Measurements from ENCODE around the gene DENND2D. TPM values are rescaled to one million over a fixed set of nuclear protein-coding genes. Genes with fewer than 3 reads are reported as not detected.

DENND2D gene
- total and polyA plus RNA-seq, 9 of the 15 experiments (the other 6 are each of a cell fraction or from before 2014, with no cell fraction given), result 0.08 to 0.44 (median 0.13) TPM; not detected in 6

- Histone ChIP-seq H3K27me3 (ENCODE audit: control insufficient read depth in 2 of 2, insufficient read depth in 2 of 2, low read length in 2 of 2) (no peaks in the 10 kb centered on the region), H3K4me1 (replicated peaks in 1 of 2; ENCODE audit: control insufficient read depth in 2 of 2, insufficient read depth in 2 of 2, low read length in 2 of 2) (no peaks in the 10 kb centered on the region), H4K20me1 (replicated peaks; ENCODE audit: control insufficient read depth, insufficient read depth, low read length) (peaks cover 6% of the 10 kb centered on the region; the same call in 1 of the 2 replicates), H2AFZ (ENCODE audit: low read depth, low read length) (no peak overlapping the region), H3K79me2 (ENCODE audit: control insufficient read depth, insufficient read depth, low read length) (peaks cover 85% of the 10 kb centered on the region), H3K4me3 (no peak overlapping the region), H3K9ac (ENCODE audit: insufficient read depth in 1 of 2, low read depth in 2 of 2, low read length in 2 of 2) (no peak overlapping the region), H3K9me3 (replicated peaks; ENCODE audit: control insufficient read depth, insufficient read depth, low read depth, low read length) (no peaks in the 10 kb centered on the region), H3K9me1 (ENCODE audit: control insufficient read depth, insufficient read depth, low read length) (no peaks in the 10 kb centered on the region), H3K36me3 (ENCODE audit: control insufficient read depth, insufficient read depth, low read length) (peaks cover 78% of the 10 kb centered on the region), H3K4me2 (ENCODE audit: insufficient read depth, low read length) (no peak overlapping the region), H3K27ac (ENCODE audit: extremely low read depth, low read depth, low read length) (no peak overlapping the region)
- no TSS peak for BruUV-seq (replicated peaks)
- TF ChIP-seq EP400 (IDR thresholded peaks at IDR 0.05) (no peak), ZNF445 (CRISPR knock-in tag; IDR thresholded peaks at IDR 0.05; ENCODE audit: low read depth) (no peak), TCF7L2 (IDR thresholded peaks at IDR 0.05; ENCODE audit: low read depth, low read length) (no peak), ZNF324 (CRISPR knock-in tag; IDR thresholded peaks at IDR 0.05) (0 out of 2 replicates have a peak, but pooled peaks have one; percentile 19), HNRNPH1 (optimal IDR thresholded peaks at IDR 0.05; ENCODE audit: low read depth, low read length) (no peak), SPI1 (IDR thresholded peaks at IDR 0.05; ENCODE audit: borderline replicate concordance, low read depth, low read length) (peak; percentile 81), NFRKB (IDR thresholded peaks at IDR 0.05; ENCODE audit: low read depth) (no peak), CREB1 (IDR thresholded peaks at IDR 0.05) (no peak), CREB1 (CRISPR knock-in tag; IDR thresholded peaks at IDR 0.05) (no peak), POLR2A (conservative IDR thresholded peaks at IDR 0.05) (no peak), SIN3B (IDR thresholded peaks at IDR 0.05; ENCODE audit: low read depth) (no peak)
- TF ChIP-seq, protein P1, sequence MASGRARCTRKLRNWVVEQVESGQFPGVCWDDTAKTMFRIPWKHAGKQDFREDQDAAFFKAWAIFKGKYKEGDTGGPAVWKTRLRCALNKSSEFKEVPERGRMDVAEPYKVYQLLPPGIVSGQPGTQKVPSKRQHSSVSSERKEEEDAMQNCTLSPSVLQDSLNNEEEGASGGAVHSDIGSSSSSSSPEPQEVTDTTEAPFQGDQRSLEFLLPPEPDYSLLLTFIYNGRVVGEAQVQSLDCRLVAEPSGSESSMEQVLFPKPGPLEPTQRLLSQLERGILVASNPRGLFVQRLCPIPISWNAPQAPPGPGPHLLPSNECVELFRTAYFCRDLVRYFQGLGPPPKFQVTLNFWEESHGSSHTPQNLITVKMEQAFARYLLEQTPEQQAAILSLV (tag; IDR thresholded peaks at IDR 0.05), result no peak
- 91% methylated on average over 5 of the region's 5 CpGs for WGBS (ENCODE audit: insufficient coverage, low coverage, missing lambda C conversion rate)
- FAIRE-seq (peak; percentile 52), ATAC-seq (no peak), DNase-seq (ENCODE audit: extremely low read depth in 1 of 4, low spot score in 3 of 4) (no peak)
- CTCF ChIA-PET (ENCODE audit: low intra/inter-chr PET ratio), result no interaction called here
- in situ Hi-C loops (cut with MboI) (no loop called here), intact Hi-C loops (cut with micrococcal nuclease) (no loop called here)
- POLR2A ChIA-PET, result interaction anchor here (0.6 to 1.6 kb wide), 2 partner anchors 12 to 28 kb away, joined by 3 to 5 read pairs; no protein-coding TSS in a partner anchor
Observed at GRCh38 chr1:111154021-111154999, 46.1 kb downstream of the DENND2D start.

All from K562 (cell line).